HEK293 (cell line): ENCODE data around the gene YWHAG.

ENCODE experiments used
- BCL11B ChIP-seq: fragments of 450-650 bp; formaldehyde crosslinking; IDR thresholded peaks from 2 replicates; pipeline ENCODE4 v1.5.1; 2016; ENCODE audit warnings: low read depth, missing biosample characterization, missing genetic modification characterization
- EGR2 ChIP-seq: fragments of 450-650 bp; formaldehyde crosslinking; IDR thresholded peaks from 2 replicates; pipeline ENCODE4 v1.5.1; 2016; ENCODE audit warnings: low read depth, missing biosample characterization, missing genetic modification characterization
- IKZF3 ChIP-seq: fragments of 450-650 bp; IDR thresholded peaks from 2 replicates; pipeline ENCODE4 v1.5.0; 2018; ENCODE audit warnings: missing biosample characterization, mild to moderate bottlenecking, missing genetic modification characterization, moderate library complexity
- SCRT2 ChIP-seq: fragments of 450-650 bp; formaldehyde crosslinking; IDR thresholded peaks from 2 replicates; pipeline ENCODE4 v1.5.1; 2016; ENCODE audit warnings: missing biosample characterization, missing genetic modification characterization
- ZBTB10 ChIP-seq: fragments of 450-650 bp; formaldehyde crosslinking; IDR thresholded peaks from 2 replicates; pipeline ENCODE4 v1.5.1; 2016; ENCODE audit warnings: missing biosample characterization, missing genetic modification characterization
- ZBTB11 ChIP-seq: fragments of 450-650 bp; formaldehyde crosslinking; conservative IDR thresholded peaks from 2 replicates; pipeline ENCODE4 v1.5.1; 2016; ENCODE audit warnings: low read depth, missing biosample characterization, missing genetic modification characterization
- ZBTB17 ChIP-seq: fragments of 450-650 bp; formaldehyde crosslinking; IDR thresholded peaks from 2 replicates; pipeline ENCODE4 v1.5.1; 2016; ENCODE audit warnings: missing biosample characterization, missing genetic modification characterization
- ZNF112 ChIP-seq: fragments of 450-650 bp; formaldehyde crosslinking; IDR thresholded peaks from 2 replicates; pipeline ENCODE4 v1.5.0; 2017; ENCODE audit warnings: missing biosample characterization, missing genetic modification characterization
- ZNF121 ChIP-seq: fragments of 450-650 bp; formaldehyde crosslinking; IDR thresholded peaks from 2 replicates; pipeline ENCODE4 v1.5.1; 2016; ENCODE audit warnings: missing biosample characterization, missing genetic modification characterization
- ZNF138 ChIP-seq: fragments of 450-650 bp; formaldehyde crosslinking; IDR thresholded peaks from 2 replicates; pipeline ENCODE4 v1.5.1; 2016; ENCODE audit warnings: missing biosample characterization, missing genetic modification characterization, borderline replicate concordance
- ZNF19 ChIP-seq: fragments of 450-650 bp; formaldehyde crosslinking; IDR thresholded peaks from 2 replicates; pipeline ENCODE4; 2016; ENCODE audit warnings: missing biosample characterization, missing genetic modification characterization, low read depth
- ZNF223 ChIP-seq: fragments of 450-650 bp; formaldehyde crosslinking; IDR thresholded peaks from 2 replicates; pipeline ENCODE4 v1.5.1; 2016; ENCODE audit warnings: missing biosample characterization, missing genetic modification characterization
- ZNF341 ChIP-seq: fragments of 450-650 bp; formaldehyde crosslinking; IDR thresholded peaks from 2 replicates; pipeline ENCODE4; 2016; ENCODE audit warnings: low read depth, missing biosample characterization, missing genetic modification characterization
- ZNF350 ChIP-seq: fragments of 450-650 bp; formaldehyde crosslinking; IDR thresholded peaks from 2 replicates; pipeline ENCODE4 v1.5.0; 2017; ENCODE audit warnings: missing biosample characterization, mild to moderate bottlenecking, missing genetic modification characterization
- ZNF354C ChIP-seq: fragments of 450-650 bp; formaldehyde crosslinking; IDR thresholded peaks from 2 replicates; pipeline ENCODE4 v1.5.1; 2016; ENCODE audit warnings: missing biosample characterization, missing genetic modification characterization, low read depth, borderline replicate concordance
- ZNF37A ChIP-seq: fragments of 450-650 bp; IDR thresholded peaks from 2 replicates; pipeline ENCODE4 v1.5.1; 2018; ENCODE audit warnings: missing biosample characterization, missing genetic modification characterization
- ZNF394 ChIP-seq: fragments of 450-650 bp; formaldehyde crosslinking; IDR thresholded peaks from 2 replicates; pipeline ENCODE4 v1.5.1; 2016; ENCODE audit warnings: missing biosample characterization, missing genetic modification characterization, mild to moderate bottlenecking, moderate library complexity, borderline replicate concordance
- ZNF433 ChIP-seq: fragments of 450-650 bp; formaldehyde crosslinking; IDR thresholded peaks from 2 replicates; pipeline ENCODE4 v1.5.1; 2016; ENCODE audit warnings: missing biosample characterization, missing genetic modification characterization, low read depth
- ZNF529 ChIP-seq: fragments of 450-650 bp; formaldehyde crosslinking; IDR thresholded peaks from 2 replicates; pipeline ENCODE4 v1.5.1; 2017; ENCODE audit warnings: missing genetic modification characterization, missing biosample characterization; ENCODE audit not compliant: insufficient replicate concordance
- ZNF561 ChIP-seq: fragments of 450-650 bp; IDR thresholded peaks from 2 replicates; pipeline ENCODE4 v1.5.1; 2018; ENCODE audit warnings: missing biosample characterization, missing genetic modification characterization, borderline replicate concordance
- ZNF768 ChIP-seq: fragments of 450-650 bp; formaldehyde crosslinking; IDR thresholded peaks from 2 replicates; pipeline ENCODE4 v1.5.1; 2018; ENCODE audit warnings: missing biosample characterization, mild to moderate bottlenecking, missing genetic modification characterization
- ZNF776 ChIP-seq: fragments of 450-650 bp; formaldehyde crosslinking; IDR thresholded peaks from 2 replicates; pipeline ENCODE4 v1.5.0; 2017; ENCODE audit warnings: missing biosample characterization, missing genetic modification characterization, borderline replicate concordance
- TF ChIP-seq, protein P1 (sequence below): fragments of 450-650 bp; formaldehyde crosslinking; IDR thresholded peaks from 2 replicates; pipeline ENCODE4 v1.5.1; 2016; ENCODE audit warnings: missing biosample characterization, missing genetic modification characterization
- TF ChIP-seq, protein P2 (sequence below): fragments of 450-650 bp; formaldehyde crosslinking; IDR thresholded peaks from 2 replicates; pipeline ENCODE4 v1.5.1; 2017; ENCODE audit warnings: missing biosample characterization, missing genetic modification characterization

YWHAG gene

DNA sequence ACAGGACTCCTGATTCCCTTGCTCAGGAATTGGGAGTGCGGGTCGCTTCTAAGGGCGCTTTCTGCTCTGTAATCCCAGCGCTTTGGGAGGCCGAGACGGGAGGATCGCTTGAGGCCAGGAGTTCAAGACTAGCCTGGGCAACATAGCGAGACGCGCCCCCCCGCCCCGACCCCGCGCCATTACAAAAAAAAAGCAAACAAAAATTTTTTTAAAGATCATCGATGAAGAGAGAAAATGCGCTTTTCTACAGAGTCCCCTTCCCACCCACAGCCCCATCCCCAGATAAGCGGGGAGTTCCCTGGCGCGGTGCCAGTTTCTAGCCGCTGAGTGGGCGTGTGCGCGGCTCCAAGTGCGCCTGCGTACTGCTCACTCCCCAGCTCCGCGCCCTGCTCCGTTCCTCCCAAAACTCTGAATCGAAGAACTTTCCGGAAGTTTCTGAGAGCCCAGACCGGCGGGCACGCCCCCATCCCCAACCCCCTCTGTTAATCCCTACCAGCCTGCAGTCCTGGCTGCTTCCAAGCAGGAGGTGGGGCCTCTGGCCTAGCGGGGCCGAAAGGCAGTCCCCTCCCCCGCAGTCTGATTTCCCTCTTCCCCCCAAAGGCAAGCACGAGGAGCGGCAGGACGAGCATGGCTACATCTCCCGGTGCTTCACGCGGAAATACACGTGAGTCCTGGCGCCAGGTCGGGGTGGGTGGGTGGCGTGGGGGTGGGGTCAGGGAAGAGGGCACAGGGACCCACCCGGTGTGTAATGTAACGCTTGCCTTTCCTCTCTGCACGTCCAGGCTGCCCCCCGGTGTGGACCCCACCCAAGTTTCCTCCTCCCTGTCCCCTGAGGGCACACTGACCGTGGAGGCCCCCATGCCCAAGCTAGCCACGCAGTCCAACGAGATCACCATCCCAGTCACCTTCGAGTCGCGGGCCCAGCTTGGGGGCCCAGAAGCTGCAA is 55.3 kb downstream of the YWHAG start (continued):
- TF ChIP-seq ZBTB10 (no peak), ZNF223 (no peak), ZNF19 (no peak), ZNF341 (tag by site-specific recombination) (no peak), ZNF394 (tag by site-specific recombination) (no peak), ZNF776 (no peak), SCRT2 (tag by site-specific recombination) (no peak), IKZF3 (peak; percentile 46; the same call in 1 of the 2 replicates), ZNF37A (tag by site-specific recombination) (0 out of 2 replicates have a peak, but pooled peaks have one; percentile 54), ZNF112 (tag by site-specific recombination) (no peak), ZNF561 (peak; percentile 60; the same call in 1 of the 2 replicates), ZNF354C (no peak), ZNF768 (tag by site-specific recombination) (no peak), ZNF121 (no peak), ZNF138 (tag by site-specific recombination) (no peak), ZNF433 (no peak), ZNF350 (tag by site-specific recombination) (no peak), ZBTB17 (tag by site-specific recombination) (peak; percentile 40; the same call in 1 of the 2 replicates), BCL11B (no peak), ZBTB11 (tag by site-specific recombination) (no peak), EGR2 (tag by site-specific recombination) (no peak), ZNF529 (tag by site-specific recombination) (no peak)
- TF ChIP-seq, protein P1, sequence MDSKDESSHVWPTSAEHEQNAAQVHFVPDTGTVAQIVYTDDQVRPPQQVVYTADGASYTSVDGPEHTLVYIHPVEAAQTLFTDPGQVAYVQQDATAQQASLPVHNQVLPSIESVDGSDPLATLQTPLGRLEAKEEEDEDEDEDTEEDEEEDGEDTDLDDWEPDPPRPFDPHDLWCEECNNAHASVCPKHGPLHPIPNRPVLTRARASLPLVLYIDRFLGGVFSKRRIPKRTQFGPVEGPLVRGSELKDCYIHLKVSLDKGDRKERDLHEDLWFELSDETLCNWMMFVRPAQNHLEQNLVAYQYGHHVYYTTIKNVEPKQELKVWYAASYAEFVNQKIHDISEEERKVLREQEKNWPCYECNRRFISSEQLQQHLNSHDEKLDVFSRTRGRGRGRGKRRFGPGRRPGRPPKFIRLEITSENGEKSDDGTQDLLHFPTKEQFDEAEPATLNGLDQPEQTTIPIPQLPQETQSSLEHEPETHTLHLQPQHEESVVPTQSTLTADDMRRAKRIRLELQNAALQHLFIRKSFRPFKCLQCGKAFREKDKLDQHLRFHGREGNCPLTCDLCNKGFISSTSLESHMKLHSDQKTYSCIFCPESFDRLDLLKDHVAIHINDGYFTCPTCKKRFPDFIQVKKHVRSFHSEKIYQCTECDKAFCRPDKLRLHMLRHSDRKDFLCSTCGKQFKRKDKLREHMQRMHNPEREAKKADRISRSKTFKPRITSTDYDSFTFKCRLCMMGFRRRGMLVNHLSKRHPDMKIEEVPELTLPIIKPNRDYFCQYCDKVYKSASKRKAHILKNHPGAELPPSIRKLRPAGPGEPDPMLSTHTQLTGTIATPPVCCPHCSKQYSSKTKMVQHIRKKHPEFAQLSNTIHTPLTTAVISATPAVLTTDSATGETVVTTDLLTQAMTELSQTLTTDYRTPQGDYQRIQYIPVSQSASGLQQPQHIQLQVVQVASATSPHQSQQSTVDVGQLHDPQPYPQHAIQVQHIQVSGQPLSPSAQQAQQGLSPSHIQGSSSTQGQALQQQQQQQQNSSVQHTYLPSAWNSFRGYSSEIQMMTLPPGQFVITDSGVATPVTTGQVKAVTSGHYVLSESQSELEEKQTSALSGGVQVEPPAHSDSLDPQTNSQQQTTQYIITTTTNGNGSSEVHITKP, result no peak
- TF ChIP-seq, protein P2, sequence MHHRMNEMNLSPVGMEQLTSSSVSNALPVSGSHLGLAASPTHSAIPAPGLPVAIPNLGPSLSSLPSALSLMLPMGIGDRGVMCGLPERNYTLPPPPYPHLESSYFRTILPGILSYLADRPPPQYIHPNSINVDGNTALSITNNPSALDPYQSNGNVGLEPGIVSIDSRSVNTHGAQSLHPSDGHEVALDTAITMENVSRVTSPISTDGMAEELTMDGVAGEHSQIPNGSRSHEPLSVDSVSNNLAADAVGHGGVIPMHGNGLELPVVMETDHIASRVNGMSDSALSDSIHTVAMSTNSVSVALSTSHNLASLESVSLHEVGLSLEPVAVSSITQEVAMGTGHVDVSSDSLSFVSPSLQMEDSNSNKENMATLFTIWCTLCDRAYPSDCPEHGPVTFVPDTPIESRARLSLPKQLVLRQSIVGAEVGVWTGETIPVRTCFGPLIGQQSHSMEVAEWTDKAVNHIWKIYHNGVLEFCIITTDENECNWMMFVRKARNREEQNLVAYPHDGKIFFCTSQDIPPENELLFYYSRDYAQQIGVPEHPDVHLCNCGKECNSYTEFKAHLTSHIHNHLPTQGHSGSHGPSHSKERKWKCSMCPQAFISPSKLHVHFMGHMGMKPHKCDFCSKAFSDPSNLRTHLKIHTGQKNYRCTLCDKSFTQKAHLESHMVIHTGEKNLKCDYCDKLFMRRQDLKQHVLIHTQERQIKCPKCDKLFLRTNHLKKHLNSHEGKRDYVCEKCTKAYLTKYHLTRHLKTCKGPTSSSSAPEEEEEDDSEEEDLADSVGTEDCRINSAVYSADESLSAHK (tag by site-specific recombination), result peak; percentile 90
